Right ventricle myocardium superior (tissue), 1 donor: Measurements from ENCODE around the gene FBLN7. TPM values are rescaled to one million over a fixed set of nuclear protein-coding genes. Genes with fewer than 3 reads are reported as not detected.

ENCODE experiments used
- ATAC-seq: fragments of 200-7000 bp; cut with Tn5 transposase; one replicate; pipeline ENCODE4 v1.9.1; 2020; ENCODE audit warnings: mild to moderate bottlenecking; ENCODE audit not compliant: poor library complexity
- DNase-seq: peaks from one replicate; pipeline ENCODE4 v3.0.0-alpha.2; 2020
- intact Hi-C: fragments of 100-400 bp; cut with DNase I; formaldehyde crosslinking; loops from one replicate; pipeline ENCODE4 v1.11.2; 2022
- total RNA-seq: library from RNA; stranded (reverse); fragmentation: NEBNext Ultra II Directional; extraction: Animal tissue kit (Norgen Biotek cat#: 25700); gene quantifications from one replicate; pipeline ENCODE4 v1.2.1, GENCODE V29; 2021
- donor health status: DM: no; HTN: yes; CAD: no; lungs with severe emphysema.

FBLN7 gene
- total RNA-seq, 1 donor from 2014 or later = 0.38 TPM

- ATAC-seq (peak; percentile 12), DNase-seq (no peak)
- intact Hi-C loops = no loop called here
These were observed 35.6 kb downstream of the FBLN7 start for GRCh38 chr2:112173646-112174319.

- ATAC-seq (no peak), DNase-seq (no peak)
- intact Hi-C loops = no loop called here
These were observed 36.2 kb downstream of the FBLN7 start for GRCh38 chr2:112174383-112174782.

DNA sequence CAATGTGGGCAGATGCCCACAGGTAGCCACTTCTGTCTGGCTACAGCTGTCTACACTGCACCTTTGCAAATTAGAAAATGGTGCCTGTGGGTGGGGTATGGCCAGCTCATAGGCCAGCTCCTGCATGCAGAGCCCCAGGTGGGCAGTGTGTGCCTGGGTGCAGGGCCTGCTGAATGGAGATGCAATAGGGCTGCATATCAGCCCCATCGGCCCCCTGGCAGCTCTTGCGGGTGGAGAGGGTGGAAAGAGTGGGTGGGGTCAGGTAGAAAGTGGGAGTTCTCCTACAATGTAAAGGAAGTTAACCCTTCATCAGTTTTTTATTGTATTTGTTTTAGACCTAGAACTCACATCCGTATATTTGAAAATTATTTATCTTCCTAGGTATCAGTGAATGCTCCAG is 37.1 kb downstream of the FBLN7 start:
- intact Hi-C loops = no loop called here
- no peak for ATAC-seq

DNA sequence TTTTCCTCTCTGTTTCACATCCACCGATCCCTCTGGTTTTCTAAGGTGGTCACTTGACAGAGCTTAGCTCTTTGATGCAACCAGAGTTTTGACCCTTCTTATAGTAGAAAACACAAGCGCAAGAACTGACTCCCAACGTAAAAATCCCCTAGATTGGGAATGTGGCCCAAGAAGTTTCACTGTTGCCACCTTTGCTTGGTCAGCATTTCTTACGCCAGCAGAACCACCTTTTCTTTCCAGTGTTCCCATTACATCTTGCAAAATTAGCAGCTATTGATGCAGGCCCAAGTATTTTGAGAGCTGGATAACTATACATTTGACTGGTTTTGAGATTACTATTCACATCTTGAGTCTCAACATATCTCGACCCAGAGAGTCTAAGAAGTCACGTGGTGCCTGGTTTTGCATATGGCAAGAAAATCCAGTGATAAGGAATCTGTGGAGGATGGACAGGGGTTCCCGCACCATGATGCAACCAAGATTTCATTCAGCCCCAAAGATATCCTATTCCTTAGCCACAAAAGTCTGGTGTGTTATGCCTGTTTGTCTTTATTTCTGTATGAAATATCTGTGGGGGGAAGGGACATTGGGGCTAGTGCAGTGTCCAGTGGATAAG is 37.9 kb downstream of the FBLN7 start:
- intact Hi-C loops = no loop called here
- ATAC-seq = no peak
- no peak for DNase-seq

More for the DNA sequence above, 37.1 kb downstream of the FBLN7 start:
- DNase-seq = no peak

- no peak for DNase-seq
- no peak for ATAC-seq
- intact Hi-C loops = no loop called here
These were observed 43.5 kb downstream of the FBLN7 start for GRCh38 chr2:112181571-112182290.

DNA sequence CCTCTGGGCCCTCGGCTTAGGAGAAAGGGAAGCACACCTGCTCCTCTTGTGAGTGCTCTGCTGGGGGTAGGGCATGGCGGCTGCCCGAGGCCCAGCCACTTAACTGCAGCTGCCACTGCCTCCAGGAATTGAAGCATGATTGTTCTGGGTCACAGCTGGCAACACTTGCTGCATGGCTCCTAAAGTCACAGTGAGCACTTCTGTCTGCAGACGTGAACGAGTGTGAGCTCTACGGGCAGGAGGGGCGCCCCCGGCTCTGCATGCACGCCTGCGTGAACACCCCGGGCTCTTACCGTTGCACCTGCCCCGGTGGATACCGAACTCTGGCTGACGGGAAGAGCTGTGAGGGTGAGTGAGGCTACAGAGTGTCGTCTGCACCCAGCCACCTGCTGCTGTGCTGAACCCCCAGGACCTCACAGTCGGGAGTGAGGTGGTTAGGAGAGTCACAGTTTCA is 44.4 kb downstream of the FBLN7 start:
- ATAC-seq = no peak
- no peak for DNase-seq
- intact Hi-C loops = no loop called here

DNA sequence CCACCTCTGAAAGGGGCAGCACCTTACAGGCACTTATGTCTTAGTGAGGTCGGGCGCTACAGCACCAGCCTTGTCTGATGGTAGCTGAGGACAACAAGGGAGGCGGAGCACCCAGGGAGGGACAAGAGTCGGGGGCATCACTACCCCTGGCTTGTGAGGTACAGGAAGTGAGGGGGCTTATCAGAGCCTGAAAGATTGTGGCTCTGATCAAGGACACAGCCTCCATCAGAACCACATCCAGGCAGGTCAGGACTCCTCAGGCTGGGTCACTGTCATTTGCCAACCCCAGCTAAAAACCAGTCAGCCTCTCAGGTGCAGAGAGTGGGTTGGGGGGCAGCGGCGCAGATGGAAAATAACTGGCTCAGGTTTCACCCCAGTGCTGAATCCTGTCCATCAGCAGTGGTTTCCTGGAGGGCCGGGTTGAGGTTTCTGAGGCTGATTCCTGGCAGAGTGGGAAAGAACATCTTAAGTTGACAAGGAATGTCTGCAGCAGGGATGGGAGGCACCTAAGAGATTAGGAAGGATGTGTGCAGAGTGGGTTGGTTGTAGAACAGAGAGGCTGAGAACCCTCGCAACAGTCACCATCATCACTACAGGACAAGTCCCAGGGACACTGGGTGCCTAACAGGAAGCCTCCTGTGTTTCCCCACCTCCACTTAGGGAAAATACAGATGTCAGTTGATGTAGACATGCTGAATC is 45.3 kb downstream of the FBLN7 start:
- intact Hi-C loops = no loop called here
- DNase-seq (no peak), ATAC-seq (no peak)

DNA sequence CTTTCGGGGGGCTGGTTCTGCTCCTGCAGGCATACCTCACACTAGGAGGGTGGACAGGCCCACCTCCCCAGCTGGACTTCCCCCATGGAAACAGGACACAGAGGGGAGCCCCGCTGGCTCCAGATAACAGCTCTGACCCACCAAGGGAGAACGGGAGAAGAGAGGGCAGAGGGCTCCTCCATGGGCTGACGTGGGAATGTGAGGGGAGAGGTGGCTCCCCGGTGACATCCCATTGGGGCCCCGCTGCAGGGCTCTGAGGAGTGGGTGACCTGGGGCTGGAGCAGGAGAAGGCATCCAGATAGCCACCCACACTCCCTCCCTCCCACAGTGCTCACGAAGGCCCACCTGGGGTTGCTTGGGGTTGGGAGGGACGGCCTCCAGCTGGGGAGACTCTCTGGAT is 45.9 kb downstream of the FBLN7 start:
- DNase-seq (no peak), ATAC-seq (no peak)
- intact Hi-C loops = no loop called here

DNA sequence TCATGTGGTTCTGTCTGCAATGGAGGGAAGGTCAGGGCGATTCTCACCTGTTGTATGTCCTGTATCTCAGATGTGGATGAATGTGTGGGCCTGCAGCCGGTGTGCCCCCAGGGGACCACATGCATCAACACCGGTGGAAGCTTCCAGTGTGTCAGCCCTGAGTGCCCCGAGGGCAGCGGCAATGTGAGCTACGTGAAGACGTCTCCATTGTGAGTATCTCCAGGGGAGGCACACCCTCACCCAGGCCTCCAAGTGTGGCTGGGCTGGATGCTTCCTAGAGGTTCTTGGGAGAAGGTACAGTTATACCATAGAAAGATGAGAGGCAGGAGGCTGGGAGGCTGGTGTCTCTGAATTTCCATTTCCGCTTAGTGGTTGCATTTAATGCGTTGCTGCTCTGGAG is 46.9 kb downstream of the FBLN7 start:
- intact Hi-C loops = no loop called here
- ATAC-seq (no peak), DNase-seq (no peak)

DNA sequence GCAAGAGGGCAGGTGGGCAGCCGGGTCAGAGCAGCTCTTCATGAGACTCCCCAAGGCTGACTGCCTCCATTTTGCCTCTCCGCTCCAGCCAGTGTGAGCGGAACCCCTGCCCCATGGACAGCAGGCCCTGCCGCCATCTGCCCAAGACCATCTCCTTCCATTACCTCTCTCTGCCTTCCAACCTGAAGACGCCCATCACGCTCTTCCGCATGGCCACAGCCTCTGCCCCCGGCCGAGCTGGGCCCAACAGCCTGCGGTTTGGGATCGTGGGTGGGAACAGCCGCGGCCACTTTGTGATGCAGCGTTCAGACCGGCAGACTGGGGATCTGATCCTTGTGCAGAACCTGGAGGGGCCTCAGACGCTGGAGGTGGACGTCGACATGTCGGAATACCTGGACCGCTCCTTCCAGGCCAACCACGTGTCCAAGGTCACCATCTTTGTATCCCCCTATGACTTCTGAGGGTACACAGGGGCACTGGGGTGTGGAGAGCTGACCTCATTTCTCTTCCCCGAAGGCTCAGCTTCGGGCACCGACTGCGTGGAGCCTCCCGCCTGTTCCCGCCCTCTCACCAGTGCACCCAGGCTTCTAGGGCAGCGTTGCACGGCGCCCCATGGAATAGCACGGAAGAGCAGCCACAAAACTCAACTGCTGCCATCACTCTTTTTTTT is 49.0 kb downstream of the FBLN7 start:
- no peak for ATAC-seq
- DNase-seq = no peak
- intact Hi-C loops = no loop called here

- intact Hi-C loops = no loop called here
- no peak for ATAC-seq
- no peak for DNase-seq
These were observed 49.8 kb downstream of the FBLN7 start for GRCh38 chr2:112187805-112188596.

DNA sequence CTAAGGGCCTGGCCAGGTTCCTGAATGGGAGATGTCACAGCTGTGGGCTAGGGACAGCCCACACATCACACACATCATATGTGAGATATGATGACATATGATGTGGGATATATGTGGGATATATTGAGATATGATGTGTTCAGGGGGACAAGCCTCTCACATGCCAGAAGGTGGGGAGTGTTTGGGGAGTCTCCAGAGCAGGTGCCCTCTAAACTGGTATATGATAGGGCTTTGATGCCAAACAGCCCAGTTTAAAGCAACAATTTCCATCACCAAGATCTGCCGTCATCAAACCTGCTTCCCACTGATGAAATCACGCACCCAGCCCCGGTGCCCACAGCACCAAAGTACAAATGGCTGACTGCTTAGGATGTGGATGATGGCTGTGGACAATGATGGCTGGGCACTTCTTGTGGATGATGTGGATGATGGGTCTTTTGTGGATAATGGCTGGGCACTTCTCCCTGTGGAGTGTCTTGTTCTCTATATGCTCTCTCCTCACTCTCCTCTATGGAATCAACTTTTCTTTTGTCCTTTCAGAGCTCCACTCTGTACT is 50.9 kb downstream of the FBLN7 start:
- ATAC-seq (no peak), DNase-seq (no peak)
- intact Hi-C loops = no loop called here

DNA sequence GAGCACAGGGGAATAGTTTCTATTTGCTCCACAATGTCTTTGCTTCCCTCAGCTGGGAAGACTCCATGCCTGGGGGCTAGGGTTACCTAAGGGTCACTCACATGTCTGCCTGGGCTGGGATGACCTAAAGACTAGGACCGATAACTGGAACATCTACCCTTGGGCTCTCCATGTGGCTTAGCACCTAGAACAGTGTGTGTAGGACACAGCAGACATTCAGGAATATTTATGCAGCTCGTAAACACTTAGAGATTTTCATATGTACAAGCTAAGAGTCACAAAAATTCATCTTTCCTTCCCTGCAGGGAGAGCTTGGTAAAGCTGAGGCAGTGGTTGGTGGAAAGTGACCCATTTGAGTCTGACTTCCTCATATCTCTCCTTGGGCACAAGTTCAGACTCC is 55.8 kb downstream of the FBLN7 start:
- DNase-seq = no peak
- intact Hi-C loops = no loop called here
- ATAC-seq = no peak

- intact Hi-C loops = no loop called here
- no peak for ATAC-seq
- DNase-seq = no peak
These were observed 56.3 kb downstream of the FBLN7 start for GRCh38 chr2:112194482-112194881.

DNA sequence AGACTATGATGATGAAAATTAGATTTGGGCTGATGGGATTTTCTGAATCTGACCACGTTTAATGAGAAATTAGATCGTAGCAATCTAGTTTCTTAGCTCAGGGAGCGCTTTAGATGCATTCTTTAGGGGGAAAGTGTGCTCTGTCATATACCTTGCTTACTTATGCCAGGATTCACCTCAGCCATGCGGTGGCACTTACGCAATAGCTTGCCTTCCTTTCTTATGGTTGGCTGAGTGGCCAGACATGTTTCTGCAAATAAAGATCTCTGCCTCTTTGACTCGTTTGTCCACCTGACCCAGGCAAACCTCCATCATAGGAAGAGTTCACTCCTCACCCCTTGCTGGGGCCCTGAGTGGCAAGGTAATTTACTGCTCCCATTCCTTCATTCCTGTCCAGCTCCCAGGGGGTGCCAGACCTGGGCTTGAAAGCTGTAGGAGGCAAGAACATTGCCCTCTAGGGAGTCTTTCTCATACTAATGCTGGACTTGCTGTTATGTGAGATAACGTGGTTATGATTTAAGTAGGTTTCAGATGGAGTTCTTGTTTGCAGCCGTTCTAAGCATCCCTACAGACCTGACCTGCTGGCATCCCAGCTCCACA is 57.1 kb downstream of the FBLN7 start:
- ATAC-seq (no peak), DNase-seq (no peak)
- intact Hi-C loops = no loop called here

- intact Hi-C loops = no loop called here
- ATAC-seq = no peak
- DNase-seq = no peak
These were observed 57.8 kb downstream of the FBLN7 start for GRCh38 chr2:112195950-112196349.

DNA sequence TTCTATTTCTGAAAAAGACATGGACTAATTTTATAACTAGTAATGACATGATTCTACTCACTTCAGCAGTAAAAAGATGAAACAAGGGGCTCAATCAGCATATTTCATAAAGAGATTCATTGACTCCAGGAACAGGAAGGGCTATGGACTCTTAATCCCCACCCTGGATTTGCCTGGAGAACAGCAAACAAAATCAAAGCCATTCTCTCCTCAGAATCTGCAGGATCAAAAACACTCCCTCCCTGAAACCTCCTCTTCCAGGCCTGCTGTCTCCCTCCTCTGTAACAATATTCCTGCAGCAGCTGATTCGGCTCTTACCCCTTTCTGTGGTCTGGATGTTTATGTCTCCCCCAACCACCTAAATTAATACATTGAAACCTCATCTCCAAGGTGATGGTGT is 59.7 kb downstream of the FBLN7 start:
- ATAC-seq (no peak), DNase-seq (no peak)
- intact Hi-C loops = no loop called here

GRCh38 chr2:112198780-112199179 is 60.6 kb downstream of the FBLN7 start:
- ATAC-seq (no peak), DNase-seq (no peak)
- intact Hi-C loops = no loop called here
